ENCODE data around the gene ART1. TPM values are rescaled to one million over a fixed set of nuclear protein-coding genes. Genes with fewer than 3 reads are reported as not detected.
"Not testable (repeated sequence)": the region's sequence is repeated elsewhere in the genome, so short reads cannot be mapped to it uniquely, and the experiment has no call there.

Gene ART1, protein sequence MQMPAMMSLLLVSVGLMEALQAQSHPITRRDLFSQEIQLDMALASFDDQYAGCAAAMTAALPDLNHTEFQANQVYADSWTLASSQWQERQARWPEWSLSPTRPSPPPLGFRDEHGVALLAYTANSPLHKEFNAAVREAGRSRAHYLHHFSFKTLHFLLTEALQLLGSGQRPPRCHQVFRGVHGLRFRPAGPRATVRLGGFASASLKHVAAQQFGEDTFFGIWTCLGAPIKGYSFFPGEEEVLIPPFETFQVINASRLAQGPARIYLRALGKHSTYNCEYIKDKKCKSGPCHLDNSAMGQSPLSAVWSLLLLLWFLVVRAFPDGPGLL
- total RNA-seq = not detected

DNA sequence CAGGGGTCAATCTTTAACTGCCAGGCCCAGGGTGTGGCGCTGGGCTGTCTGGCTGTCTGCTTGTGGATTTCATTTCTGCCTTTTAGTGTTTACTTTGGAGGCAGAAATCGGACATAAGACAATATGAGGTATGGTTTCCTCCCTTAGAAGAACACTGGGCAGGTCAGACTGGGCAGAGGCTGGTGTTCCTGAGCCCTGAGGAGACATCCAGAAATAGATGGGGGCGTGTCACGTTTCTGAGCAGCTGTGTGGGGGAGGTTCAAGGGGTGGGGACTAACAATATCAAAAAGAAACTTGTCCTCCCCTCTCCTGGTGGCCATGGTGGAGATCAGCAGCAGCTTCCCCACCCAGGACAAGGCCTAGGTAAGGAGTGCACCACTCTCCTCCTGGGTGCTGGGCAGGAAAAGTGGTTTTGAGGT lies at the start of gene ART1:
ART1 (plus strand) TSS at position 312 of the 419 bp plus-strand sequence. CDS start 14,086 bp downstream, outside the sequence.
- no peak within 1 kb of the TSS for H3K27ac ChIP-seq
- no peaks in the 10 kb centered on the region for H3K9me3 ChIP-seq
- no peak for TF ChIP-seq EP300 (IDR thresholded peaks at IDR 0.05)
- TF ChIP-seq, protein P1, sequence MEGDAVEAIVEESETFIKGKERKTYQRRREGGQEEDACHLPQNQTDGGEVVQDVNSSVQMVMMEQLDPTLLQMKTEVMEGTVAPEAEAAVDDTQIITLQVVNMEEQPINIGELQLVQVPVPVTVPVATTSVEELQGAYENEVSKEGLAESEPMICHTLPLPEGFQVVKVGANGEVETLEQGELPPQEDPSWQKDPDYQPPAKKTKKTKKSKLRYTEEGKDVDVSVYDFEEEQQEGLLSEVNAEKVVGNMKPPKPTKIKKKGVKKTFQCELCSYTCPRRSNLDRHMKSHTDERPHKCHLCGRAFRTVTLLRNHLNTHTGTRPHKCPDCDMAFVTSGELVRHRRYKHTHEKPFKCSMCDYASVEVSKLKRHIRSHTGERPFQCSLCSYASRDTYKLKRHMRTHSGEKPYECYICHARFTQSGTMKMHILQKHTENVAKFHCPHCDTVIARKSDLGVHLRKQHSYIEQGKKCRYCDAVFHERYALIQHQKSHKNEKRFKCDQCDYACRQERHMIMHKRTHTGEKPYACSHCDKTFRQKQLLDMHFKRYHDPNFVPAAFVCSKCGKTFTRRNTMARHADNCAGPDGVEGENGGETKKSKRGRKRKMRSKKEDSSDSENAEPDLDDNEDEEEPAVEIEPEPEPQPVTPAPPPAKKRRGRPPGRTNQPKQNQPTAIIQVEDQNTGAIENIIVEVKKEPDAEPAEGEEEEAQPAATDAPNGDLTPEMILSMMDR (IDR thresholded peaks at IDR 0.05) = no peak
- TF ChIP-seq POLR2A (IDR thresholded peaks at IDR 0.05) = no peak
- no peak for TF ChIP-seq POLR2AphosphoS5 (IDR thresholded peaks at IDR 0.05)
- no peak within 1 kb of the TSS for H3K4me3 ChIP-seq
- WGBS, 2 donors (ENCODE audit: low coverage in 1 of 2) = 65 to 80% methylated on average over 1 to 4 of the region's 4 CpGs
- peaks cover 4% of the 10 kb centered on the region for H3K27me3 ChIP-seq
- no peak for ATAC-seq
- no peaks in the 10 kb centered on the region for H3K36me3 ChIP-seq
- peaks cover 0 to 22% (median 9%) of the 10 kb centered on the region in 3 donors for H3K4me1 ChIP-seq

DNA sequence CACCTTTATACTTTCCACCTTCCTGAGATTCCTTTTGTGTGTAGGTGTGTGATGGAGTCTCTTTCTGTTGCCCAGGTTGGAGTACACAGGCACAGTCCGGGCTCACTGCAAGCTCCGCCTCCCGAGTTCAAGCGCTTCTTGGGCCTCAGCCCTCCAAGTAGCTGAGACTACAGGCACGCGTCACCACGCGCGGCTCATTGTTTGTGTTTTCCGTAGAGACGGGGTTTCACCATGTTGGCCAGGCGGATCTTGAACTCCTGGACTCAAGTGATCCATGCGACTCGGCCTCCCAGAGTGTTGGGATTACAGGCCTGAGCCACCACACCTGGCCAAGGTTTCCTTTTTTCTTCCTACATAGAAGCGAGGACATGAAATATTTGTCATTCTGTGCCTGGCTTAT lies 47.2 kb upstream of the ART1 start:
- H3K4me1 ChIP-seq, H3K4me3 ChIP-seq, H3K27ac ChIP-seq, ATAC-seq, H3K27me3 ChIP-seq, H3K9me3 ChIP-seq, H3K36me3 ChIP-seq: not testable (repeated sequence)
- 77 to 84% methylated on average over 7 to 8 of the region's 15 CpGs for WGBS, 2 donors (ENCODE audit: low coverage in 1 of 2)

DNA sequence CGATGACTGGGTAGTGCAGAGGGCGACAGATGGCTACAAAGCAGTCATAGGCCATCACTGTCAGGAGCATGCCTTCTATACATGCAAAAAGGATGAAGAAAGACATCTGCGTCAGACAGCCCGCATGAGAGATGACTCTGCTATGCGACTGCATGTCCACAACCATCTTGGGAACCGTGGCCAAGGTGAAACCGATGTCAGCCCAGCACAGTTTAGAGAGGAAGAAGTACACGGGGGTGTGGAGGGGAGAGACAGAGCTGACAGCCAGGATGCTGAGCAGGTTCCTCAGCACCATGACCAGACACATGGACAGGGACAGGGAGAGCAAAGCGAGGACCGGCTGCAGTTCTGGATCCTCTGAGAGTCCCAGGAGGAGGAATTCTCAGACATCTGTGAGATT lies 44.7 kb upstream of the ART1 start:
- ATAC-seq, H3K9me3 ChIP-seq, H3K36me3 ChIP-seq, H3K27me3 ChIP-seq, H3K27ac ChIP-seq, H3K4me1 ChIP-seq, H3K4me3 ChIP-seq: not testable (repeated sequence)
- 58 to 71% methylated on average over 8 of the region's 10 CpGs for WGBS, 2 donors (ENCODE audit: low coverage in 1 of 2)

DNA sequence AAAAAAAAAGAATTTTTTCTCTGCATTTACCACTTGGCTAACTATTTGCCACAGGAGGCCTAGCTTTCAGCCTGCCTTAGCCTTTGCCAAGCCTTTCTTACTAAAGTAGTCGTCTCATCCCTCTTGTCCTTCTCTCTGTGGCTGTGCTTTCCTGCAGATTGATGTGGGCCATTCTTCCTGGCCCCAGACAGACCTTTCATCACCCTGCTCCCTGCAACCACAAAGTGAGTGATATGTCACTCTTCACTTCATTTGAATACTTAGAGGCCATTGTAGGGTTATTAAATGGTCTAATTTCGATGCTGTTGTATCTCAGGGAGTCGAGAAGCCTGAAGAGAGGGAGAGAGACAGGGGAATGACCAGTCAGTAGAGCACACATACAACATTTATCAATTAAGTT lies 40.8 kb upstream of the ART1 start:
- 42 to 70% methylated on average over 2 of the region's 3 CpGs for WGBS, 2 donors (ENCODE audit: low coverage in 1 of 2)
- ATAC-seq = no peak

DNA sequence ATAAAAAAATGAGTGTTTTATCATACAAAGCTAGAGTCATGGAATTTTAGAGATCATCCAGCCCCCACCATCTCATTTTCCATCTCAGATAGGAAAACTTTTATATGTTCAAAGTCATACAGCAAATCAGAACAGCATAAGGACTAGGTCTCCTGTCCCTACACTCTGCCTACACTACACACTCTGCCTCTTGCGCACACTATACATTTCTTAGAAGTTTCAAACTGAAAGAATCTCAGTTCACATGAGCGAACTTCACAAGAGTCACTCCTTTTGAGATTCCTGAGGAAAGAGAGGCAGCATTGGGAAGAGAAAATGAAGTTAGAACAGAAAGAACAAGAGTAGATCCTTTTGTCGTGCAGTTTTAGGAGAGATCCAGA lies 39.7 kb upstream of the ART1 start:
- H3K27me3 ChIP-seq = no peaks in the 10 kb centered on the region
- no peaks in the 10 kb centered on the region for H3K4me1 ChIP-seq
- H3K27ac ChIP-seq = no peak overlapping the region
- no peak for ATAC-seq
- no peak overlapping the region for H3K4me3 ChIP-seq
- H3K36me3 ChIP-seq = no peaks in the 10 kb centered on the region
- 80 to 86% methylated on average over 2 to 3 of the region's 3 CpGs for WGBS, 2 donors (ENCODE audit: low coverage in 1 of 2)
- TF ChIP-seq, protein P1 (IDR thresholded peaks at IDR 0.05) = no peak
- TF ChIP-seq EP300 (IDR thresholded peaks at IDR 0.05) (no peak), POLR2AphosphoS5 (IDR thresholded peaks at IDR 0.05) (no peak), POLR2A (IDR thresholded peaks at IDR 0.05) (no peak)
- H3K9me3 ChIP-seq = no peaks in the 10 kb centered on the region

More for the DNA sequence above, 40.8 kb upstream of the ART1 start:
- Histone ChIP-seq H3K27ac (no peak overlapping the region), H3K9me3 (no peaks in the 10 kb centered on the region), H3K4me1 (no peaks in the 10 kb centered on the region), H3K27me3 (no peaks in the 10 kb centered on the region), H3K36me3 (no peaks in the 10 kb centered on the region), H3K4me3 (no peak overlapping the region)
- TF ChIP-seq, protein P1 (IDR thresholded peaks at IDR 0.05) = no peak
- no peak for TF ChIP-seq POLR2AphosphoS5 (IDR thresholded peaks at IDR 0.05)
- TF ChIP-seq EP300 (IDR thresholded peaks at IDR 0.05) = no peak
- no peak for TF ChIP-seq POLR2A (IDR thresholded peaks at IDR 0.05)

DNA sequence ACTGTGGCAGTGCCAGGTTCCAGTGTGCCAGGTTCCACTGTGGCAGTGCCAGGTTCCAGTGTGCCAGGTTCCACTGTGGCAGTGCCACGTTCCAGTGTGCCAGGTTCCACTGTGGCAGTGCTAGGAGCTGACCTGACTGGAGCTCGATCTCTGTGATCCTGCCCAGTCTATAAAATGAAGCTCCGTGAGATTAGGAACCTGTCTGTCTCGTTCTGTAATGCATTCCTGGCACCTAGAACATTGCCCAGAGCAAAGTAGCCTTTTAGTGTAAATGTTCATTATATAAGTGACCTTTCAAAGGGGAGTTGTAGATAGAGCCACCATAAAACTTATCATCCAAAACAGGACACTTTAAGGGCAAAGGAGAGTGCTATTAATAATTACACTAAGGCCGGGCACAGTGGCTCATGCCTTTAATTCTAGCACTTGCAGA lies 39.1 kb upstream of the ART1 start:
- H3K27me3 ChIP-seq = no peaks in the 10 kb centered on the region
- H3K27ac ChIP-seq = no peak overlapping the region
- H3K4me1 ChIP-seq = no peaks in the 10 kb centered on the region
- H3K9me3 ChIP-seq = no peaks in the 10 kb centered on the region
- no peak for ATAC-seq
- TF ChIP-seq, protein P1 (IDR thresholded peaks at IDR 0.05) = no peak
- TF ChIP-seq POLR2AphosphoS5 (IDR thresholded peaks at IDR 0.05) (no peak), EP300 (IDR thresholded peaks at IDR 0.05) (no peak), POLR2A (IDR thresholded peaks at IDR 0.05) (no peak)
- WGBS, 2 donors (ENCODE audit: low coverage in 1 of 2) = 80 to 93% methylated on average over 2 to 5 of the region's 5 CpGs
- no peak overlapping the region for H3K4me3 ChIP-seq
- no peaks in the 10 kb centered on the region for H3K36me3 ChIP-seq
